ENCODE measurements around the gene PLCB4.
"Not testable (repeated sequence)": the region's sequence is repeated elsewhere in the genome, so short reads cannot be mapped to it uniquely, and the experiment has no call there.

Gene PLCB4

DNA sequence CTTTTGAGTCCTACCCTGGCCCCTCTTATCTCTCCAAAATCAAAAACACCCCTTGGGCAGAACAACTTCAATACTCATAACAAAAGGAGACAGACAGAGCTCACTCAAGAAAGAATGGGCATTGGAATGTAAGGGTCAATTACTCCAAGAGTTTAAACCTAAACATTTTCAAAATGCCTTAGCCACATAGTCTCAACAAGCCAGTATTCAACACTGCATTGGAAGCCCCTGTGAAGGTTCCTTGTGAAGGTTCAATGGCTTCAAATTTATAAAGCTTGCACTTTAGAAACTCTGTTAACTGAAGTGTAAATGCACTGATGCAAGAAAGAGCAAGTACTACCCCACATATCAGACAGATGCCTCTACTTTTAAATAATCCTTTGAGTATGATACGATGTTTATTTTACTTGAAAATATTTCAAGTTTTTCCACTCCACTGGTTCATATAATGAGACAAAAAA, 306.4 kb downstream of the PLCB4 start:
- Histone ChIP-seq H3K36me3 (ENCODE audit: control insufficient read depth, insufficient read depth, low read length) (no peaks in the 10 kb centered on the region), H3K4me1 (peaks cover 11% of the 10 kb centered on the region), H3K79me2 (no peaks in the 10 kb centered on the region), H3K4me3 (ENCODE audit: low read depth, low read length) (no peak overlapping the region), H3K4me2 (ENCODE audit: low read length) (no peak overlapping the region), H3K9ac (no peak overlapping the region), H3K9me3 (ENCODE audit: control insufficient read depth, low read length) (no peaks in the 10 kb centered on the region), H3K27me3 (ENCODE audit: control insufficient read depth, insufficient read depth, low read length) (no peaks in the 10 kb centered on the region), H3K27ac (no peak overlapping the region), H2AFZ (no peak overlapping the region)
- TF ChIP-seq, protein P1, sequence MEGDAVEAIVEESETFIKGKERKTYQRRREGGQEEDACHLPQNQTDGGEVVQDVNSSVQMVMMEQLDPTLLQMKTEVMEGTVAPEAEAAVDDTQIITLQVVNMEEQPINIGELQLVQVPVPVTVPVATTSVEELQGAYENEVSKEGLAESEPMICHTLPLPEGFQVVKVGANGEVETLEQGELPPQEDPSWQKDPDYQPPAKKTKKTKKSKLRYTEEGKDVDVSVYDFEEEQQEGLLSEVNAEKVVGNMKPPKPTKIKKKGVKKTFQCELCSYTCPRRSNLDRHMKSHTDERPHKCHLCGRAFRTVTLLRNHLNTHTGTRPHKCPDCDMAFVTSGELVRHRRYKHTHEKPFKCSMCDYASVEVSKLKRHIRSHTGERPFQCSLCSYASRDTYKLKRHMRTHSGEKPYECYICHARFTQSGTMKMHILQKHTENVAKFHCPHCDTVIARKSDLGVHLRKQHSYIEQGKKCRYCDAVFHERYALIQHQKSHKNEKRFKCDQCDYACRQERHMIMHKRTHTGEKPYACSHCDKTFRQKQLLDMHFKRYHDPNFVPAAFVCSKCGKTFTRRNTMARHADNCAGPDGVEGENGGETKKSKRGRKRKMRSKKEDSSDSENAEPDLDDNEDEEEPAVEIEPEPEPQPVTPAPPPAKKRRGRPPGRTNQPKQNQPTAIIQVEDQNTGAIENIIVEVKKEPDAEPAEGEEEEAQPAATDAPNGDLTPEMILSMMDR (IDR thresholded peaks at IDR 0.05) = no peak

GRCh38 chr20:9377007-9377406, 308.1 kb downstream of the PLCB4 start:
- Histone ChIP-seq H3K4me1 (peaks cover 11% of the 10 kb centered on the region), H3K4me2 (ENCODE audit: low read length) (no peak overlapping the region), H3K36me3 (ENCODE audit: control insufficient read depth, insufficient read depth, low read length) (no peaks in the 10 kb centered on the region), H3K27ac (no peak overlapping the region), H3K27me3 (ENCODE audit: control insufficient read depth, insufficient read depth, low read length) (no peaks in the 10 kb centered on the region), H2AFZ (peak overlapping the region; percentile 12), H3K4me3 (ENCODE audit: low read depth, low read length) (no peak overlapping the region), H3K79me2 (no peaks in the 10 kb centered on the region), H3K9ac (no peak overlapping the region), H3K9me3 (ENCODE audit: control insufficient read depth, low read length) (no peaks in the 10 kb centered on the region)
- TF ChIP-seq, protein P1 (IDR thresholded peaks at IDR 0.05) = no peak

GRCh38 chr20:9385345-9386310, 316.7 kb downstream of the PLCB4 start:
- not testable (repeated sequence) for H3K79me2 ChIP-seq; H3K9ac ChIP-seq; H3K4me3 ChIP-seq (ENCODE audit: low read depth, low read length); H3K36me3 ChIP-seq (ENCODE audit: control insufficient read depth, insufficient read depth, low read length); H3K27me3 ChIP-seq (ENCODE audit: control insufficient read depth, insufficient read depth, low read length); H3K4me2 ChIP-seq (ENCODE audit: low read length); H3K27ac ChIP-seq; H2AFZ ChIP-seq; H3K4me1 ChIP-seq; H3K9me3 ChIP-seq (ENCODE audit: control insufficient read depth, low read length)

DNA sequence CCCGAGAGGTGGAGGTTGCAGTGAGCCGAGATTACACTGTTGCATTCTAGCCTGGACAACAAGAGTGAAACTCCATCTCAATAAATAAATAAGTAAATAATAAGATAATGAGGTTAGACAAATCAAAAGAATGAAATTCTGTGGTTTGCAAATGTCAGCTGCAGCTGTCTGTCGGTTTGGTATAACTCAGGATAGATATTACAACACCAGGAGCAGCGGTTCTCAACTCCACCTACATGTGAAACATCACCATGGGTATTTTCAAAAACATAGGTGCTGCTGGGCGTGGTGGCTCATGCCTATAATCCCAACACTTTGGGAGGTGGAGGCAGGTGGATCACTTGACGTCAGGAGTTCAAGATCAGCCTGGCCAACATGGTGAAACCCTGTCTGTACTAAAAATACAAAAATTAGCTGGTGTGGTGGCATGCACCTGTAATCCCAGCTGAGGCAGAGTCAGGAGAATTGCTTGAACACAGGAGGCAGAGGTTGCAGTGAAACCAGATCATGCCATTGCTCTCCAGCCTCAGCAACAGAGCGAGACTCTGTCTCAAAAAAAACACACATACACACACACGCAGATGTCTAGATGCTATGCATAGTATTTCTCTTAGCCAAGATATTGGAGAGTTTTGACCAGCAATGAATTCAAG, 319.4 kb downstream of the PLCB4 start:
- H3K79me2 ChIP-seq = no peaks in the 10 kb centered on the region
- no peak overlapping the region for H3K4me3 ChIP-seq (ENCODE audit: low read depth, low read length)
- no peak overlapping the region for H2AFZ ChIP-seq
- H3K27ac ChIP-seq = no peak overlapping the region
- no peaks in the 10 kb centered on the region for H3K9me3 ChIP-seq (ENCODE audit: control insufficient read depth, low read length)
- no peak overlapping the region for H3K4me2 ChIP-seq (ENCODE audit: low read length)
- TF ChIP-seq, protein P1 (IDR thresholded peaks at IDR 0.05) = no peak
- no peaks in the 10 kb centered on the region for H3K27me3 ChIP-seq (ENCODE audit: control insufficient read depth, insufficient read depth, low read length)
- H3K4me1 ChIP-seq = no peaks in the 10 kb centered on the region
- H3K9ac ChIP-seq = no peak overlapping the region
- no peaks in the 10 kb centered on the region for H3K36me3 ChIP-seq (ENCODE audit: control insufficient read depth, insufficient read depth, low read length)

GRCh38 chr20:9388813-9389161, 319.9 kb downstream of the PLCB4 start:
- Histone ChIP-seq H3K36me3 (ENCODE audit: control insufficient read depth, insufficient read depth, low read length) (no peaks in the 10 kb centered on the region), H3K27ac (no peak overlapping the region), H3K79me2 (no peaks in the 10 kb centered on the region), H3K4me3 (ENCODE audit: low read depth, low read length) (no peak overlapping the region), H2AFZ (no peak overlapping the region), H3K9me3 (ENCODE audit: control insufficient read depth, low read length) (no peaks in the 10 kb centered on the region), H3K4me1 (no peaks in the 10 kb centered on the region), H3K9ac (no peak overlapping the region), H3K4me2 (ENCODE audit: low read length) (no peak overlapping the region), H3K27me3 (ENCODE audit: control insufficient read depth, insufficient read depth, low read length) (no peaks in the 10 kb centered on the region)
- TF ChIP-seq, protein P1 (IDR thresholded peaks at IDR 0.05) = no peak
